Measurements from ENCODE around the gene GLRA1.

The GLRA1 gene

GRCh38 chr5:151949701-151950308, 25.2 kb upstream of the GLRA1 start:
- H3K9ac ChIP-seq (ENCODE audit: low read length) = no peak overlapping the region
- H3K27ac ChIP-seq (ENCODE audit: low read depth, low read length) = no peak overlapping the region
- H3K4me3 ChIP-seq (ENCODE audit: low read depth in 1 of 2, low read length in 2 of 2) = no peak overlapping the region
- no peaks in the 10 kb centered on the region for H3K36me3 ChIP-seq (ENCODE audit: insufficient read depth, low read length)
- no peaks in the 10 kb centered on the region for H3K9me3 ChIP-seq (ENCODE audit: low read length)
- H3K4me1 ChIP-seq (ENCODE audit: insufficient read depth, low read length) = no peaks in the 10 kb centered on the region
- no peaks in the 10 kb centered on the region for H3K27me3 ChIP-seq (ENCODE audit: control insufficient read depth in 1 of 2, insufficient read depth in 2 of 2, low read length in 2 of 2)

GRCh38 chr5:151949113-151949512, 24.5 kb upstream of the GLRA1 start:
- Histone ChIP-seq H3K27me3 (ENCODE audit: control insufficient read depth in 1 of 2, insufficient read depth in 2 of 2, low read length in 2 of 2) (no peaks in the 10 kb centered on the region), H3K9ac (ENCODE audit: low read length) (no peak overlapping the region), H3K4me3 (ENCODE audit: low read depth in 1 of 2, low read length in 2 of 2) (no peak overlapping the region), H3K27ac (ENCODE audit: low read depth, low read length) (no peak overlapping the region), H3K36me3 (ENCODE audit: insufficient read depth, low read length) (no peaks in the 10 kb centered on the region), H3K4me1 (ENCODE audit: insufficient read depth, low read length) (no peaks in the 10 kb centered on the region), H3K9me3 (ENCODE audit: low read length) (no peaks in the 10 kb centered on the region)

GRCh38 chr5:151947931-151948608, 23.4 kb upstream of the GLRA1 start:
- H3K27me3 ChIP-seq (ENCODE audit: control insufficient read depth in 1 of 2, insufficient read depth in 2 of 2, low read length in 2 of 2) = no peaks in the 10 kb centered on the region
- no peaks in the 10 kb centered on the region for H3K4me1 ChIP-seq (ENCODE audit: insufficient read depth, low read length)
- no peaks in the 10 kb centered on the region for H3K36me3 ChIP-seq (ENCODE audit: insufficient read depth, low read length)
- no peak overlapping the region for H3K27ac ChIP-seq (ENCODE audit: low read depth, low read length)
- no peak overlapping the region for H3K9ac ChIP-seq (ENCODE audit: low read length)
- no peak overlapping the region for H3K4me3 ChIP-seq (ENCODE audit: low read depth in 1 of 2, low read length in 2 of 2)
- H3K9me3 ChIP-seq (ENCODE audit: low read length) = no peaks in the 10 kb centered on the region

GRCh38 chr5:151937851-151938250, 13.2 kb upstream of the GLRA1 start:
- Histone ChIP-seq H3K9me3 (ENCODE audit: low read length) (no peaks in the 10 kb centered on the region), H3K36me3 (ENCODE audit: insufficient read depth, low read length) (no peaks in the 10 kb centered on the region), H3K9ac (ENCODE audit: low read length) (no peak overlapping the region), H3K4me3 (ENCODE audit: low read depth in 1 of 2, low read length in 2 of 2) (no peak overlapping the region), H3K27me3 (ENCODE audit: control insufficient read depth in 1 of 2, insufficient read depth in 2 of 2, low read length in 2 of 2) (no peaks in the 10 kb centered on the region), H3K27ac (ENCODE audit: low read depth, low read length) (no peak overlapping the region), H3K4me1 (ENCODE audit: insufficient read depth, low read length) (no peaks in the 10 kb centered on the region)

GRCh38 chr5:151935135-151935695, 10.6 kb upstream of the GLRA1 start:
- Histone ChIP-seq H3K27me3 (ENCODE audit: control insufficient read depth in 1 of 2, insufficient read depth in 2 of 2, low read length in 2 of 2) (no peaks in the 10 kb centered on the region), H3K27ac (ENCODE audit: low read depth, low read length) (no peak overlapping the region), H3K36me3 (ENCODE audit: insufficient read depth, low read length) (no peaks in the 10 kb centered on the region), H3K9me3 (ENCODE audit: low read length) (no peaks in the 10 kb centered on the region), H3K4me1 (ENCODE audit: insufficient read depth, low read length) (no peaks in the 10 kb centered on the region), H3K9ac (ENCODE audit: low read length) (no peak overlapping the region), H3K4me3 (ENCODE audit: low read depth in 1 of 2, low read length in 2 of 2) (no peak overlapping the region)

- no peaks in the 10 kb centered on the region for H3K4me1 ChIP-seq (ENCODE audit: insufficient read depth, low read length)
- H3K36me3 ChIP-seq (ENCODE audit: insufficient read depth, low read length) = no peaks in the 10 kb centered on the region
- H3K9me3 ChIP-seq (ENCODE audit: low read length) = no peaks in the 10 kb centered on the region
- peaks cover 0 to 2% of the 10 kb centered on the region in 2 donors for H3K27me3 ChIP-seq (ENCODE audit: control insufficient read depth in 1 of 2, insufficient read depth in 2 of 2, low read length in 2 of 2)
- H3K27ac ChIP-seq (ENCODE audit: low read depth, low read length) = no peak overlapping the region
- H3K4me3 ChIP-seq (ENCODE audit: low read depth in 1 of 2, low read length in 2 of 2) = no peak overlapping the region
- no peak overlapping the region for H3K9ac ChIP-seq (ENCODE audit: low read length)
These were observed 6.6 kb upstream of the GLRA1 start for GRCh38 chr5:151931260-151931659.

- Histone ChIP-seq H3K4me3 (ENCODE audit: low read depth in 1 of 2, low read length in 2 of 2) (no peak overlapping the region), H3K27ac (ENCODE audit: low read depth, low read length) (no peak overlapping the region), H3K9me3 (ENCODE audit: low read length) (no peaks in the 10 kb centered on the region), H3K9ac (ENCODE audit: low read length) (no peak overlapping the region), H3K36me3 (ENCODE audit: insufficient read depth, low read length) (no peaks in the 10 kb centered on the region), H3K27me3 (ENCODE audit: control insufficient read depth in 1 of 2, insufficient read depth in 2 of 2, low read length in 2 of 2) (peaks cover 0 to 18% of the 10 kb centered on the region in 2 donors), H3K4me1 (ENCODE audit: insufficient read depth, low read length) (no peaks in the 10 kb centered on the region)
These were observed 1.5 kb upstream of the GLRA1 start for GRCh38 chr5:151926188-151926587.

- no peaks in the 10 kb centered on the region for H3K4me1 ChIP-seq (ENCODE audit: insufficient read depth, low read length)
- no peak overlapping the region for H3K4me3 ChIP-seq (ENCODE audit: low read depth in 1 of 2, low read length in 2 of 2)
- H3K27ac ChIP-seq (ENCODE audit: low read depth, low read length) = no peak overlapping the region
- H3K9ac ChIP-seq (ENCODE audit: low read length) = no peak overlapping the region
- no peaks in the 10 kb centered on the region for H3K9me3 ChIP-seq (ENCODE audit: low read length)
- peaks cover 0 to 18% of the 10 kb centered on the region in 2 donors for H3K27me3 ChIP-seq (ENCODE audit: control insufficient read depth in 1 of 2, insufficient read depth in 2 of 2, low read length in 2 of 2)
- no peaks in the 10 kb centered on the region for H3K36me3 ChIP-seq (ENCODE audit: insufficient read depth, low read length)
These were observed 689 bp upstream of the GLRA1 start for GRCh38 chr5:151925340-151925739.

GRCh38 chr5:151923866-151924476, 680 bp downstream of the GLRA1 start:
- H3K36me3 ChIP-seq (ENCODE audit: insufficient read depth, low read length) = no peaks in the 10 kb centered on the region
- no peak overlapping the region for H3K27ac ChIP-seq (ENCODE audit: low read depth, low read length)
- H3K4me3 ChIP-seq (ENCODE audit: low read depth in 1 of 2, low read length in 2 of 2) = no peak overlapping the region
- H3K9ac ChIP-seq (ENCODE audit: low read length) = no peak overlapping the region
- no peaks in the 10 kb centered on the region for H3K4me1 ChIP-seq (ENCODE audit: insufficient read depth, low read length)
- peaks cover 0 to 18% of the 10 kb centered on the region in 2 donors for H3K27me3 ChIP-seq (ENCODE audit: control insufficient read depth in 1 of 2, insufficient read depth in 2 of 2, low read length in 2 of 2)
- H3K9me3 ChIP-seq (ENCODE audit: low read length) = no peaks in the 10 kb centered on the region

GRCh38 chr5:151921916-151922315, 2.7 kb downstream of the GLRA1 start:
- H3K36me3 ChIP-seq (ENCODE audit: insufficient read depth, low read length) = no peaks in the 10 kb centered on the region
- no peaks in the 10 kb centered on the region for H3K4me1 ChIP-seq (ENCODE audit: insufficient read depth, low read length)
- no peak overlapping the region for H3K27ac ChIP-seq (ENCODE audit: low read depth, low read length)
- peaks cover 0 to 18% of the 10 kb centered on the region in 2 donors for H3K27me3 ChIP-seq (ENCODE audit: control insufficient read depth in 1 of 2, insufficient read depth in 2 of 2, low read length in 2 of 2)
- no peaks in the 10 kb centered on the region for H3K9me3 ChIP-seq (ENCODE audit: low read length)
- no peak overlapping the region for H3K4me3 ChIP-seq (ENCODE audit: low read depth in 1 of 2, low read length in 2 of 2)
- H3K9ac ChIP-seq (ENCODE audit: low read length) = no peak overlapping the region

GRCh38 chr5:151917904-151918303, 6.7 kb downstream of the GLRA1 start:
- Histone ChIP-seq H3K4me1 (ENCODE audit: insufficient read depth, low read length) (no peaks in the 10 kb centered on the region), H3K9me3 (ENCODE audit: low read length) (no peaks in the 10 kb centered on the region), H3K9ac (ENCODE audit: low read length) (no peak overlapping the region), H3K36me3 (ENCODE audit: insufficient read depth, low read length) (no peaks in the 10 kb centered on the region), H3K4me3 (ENCODE audit: low read depth in 1 of 2, low read length in 2 of 2) (no peak overlapping the region), H3K27ac (ENCODE audit: low read depth, low read length) (no peak overlapping the region), H3K27me3 (ENCODE audit: control insufficient read depth in 1 of 2, insufficient read depth in 2 of 2, low read length in 2 of 2) (no peaks in the 10 kb centered on the region)
